Measurements from ENCODE around the gene AJUBA.
"Not testable (repeated sequence)": the region's sequence is repeated elsewhere in the genome, so short reads cannot be mapped to it uniquely, and the experiment has no call there.

Gene AJUBA

DNA sequence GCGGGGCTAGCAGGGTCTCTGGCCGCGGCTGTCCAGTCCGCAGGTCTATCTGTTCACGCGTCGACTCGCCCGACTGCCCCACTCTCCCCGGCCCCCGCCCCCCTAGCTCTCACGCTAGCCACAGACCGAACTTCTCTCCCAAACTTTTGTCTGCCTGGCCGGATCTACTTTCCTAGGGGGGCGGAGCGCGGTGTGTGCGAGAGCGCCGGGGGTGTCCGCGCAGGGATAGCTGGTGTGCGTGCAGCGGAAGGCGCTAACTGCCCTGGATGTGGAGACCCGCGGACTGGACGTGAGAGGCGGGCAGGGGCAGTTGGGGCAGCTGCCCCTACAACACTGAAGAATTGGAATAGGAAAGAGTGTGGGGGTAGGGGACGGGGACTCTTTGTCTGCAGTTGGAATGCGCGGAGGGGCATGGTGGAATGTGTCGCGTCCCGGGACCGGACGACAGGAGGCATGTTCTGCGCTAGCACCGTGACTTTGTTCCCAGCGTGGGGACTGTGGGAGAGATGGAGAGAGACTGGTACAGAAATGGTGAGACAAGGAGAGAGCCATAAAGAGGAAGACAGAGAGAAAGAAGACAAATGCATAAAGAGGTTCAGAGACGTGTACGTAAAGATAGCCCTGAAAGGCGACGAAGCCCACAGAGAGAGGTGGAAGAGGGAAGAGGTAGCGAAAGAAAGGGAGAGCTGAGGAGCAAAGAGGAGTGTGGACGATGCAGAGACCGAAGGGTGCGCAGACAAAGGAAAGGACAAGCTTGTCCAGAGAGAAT lies at the start of gene AJUBA:
AJUBA (minus strand) TSS at position 75 of the 769 bp plus-strand sequence. CDS start 285 bp downstream, outside the sequence.
- DNase-seq = peak; percentile 73

DNA sequence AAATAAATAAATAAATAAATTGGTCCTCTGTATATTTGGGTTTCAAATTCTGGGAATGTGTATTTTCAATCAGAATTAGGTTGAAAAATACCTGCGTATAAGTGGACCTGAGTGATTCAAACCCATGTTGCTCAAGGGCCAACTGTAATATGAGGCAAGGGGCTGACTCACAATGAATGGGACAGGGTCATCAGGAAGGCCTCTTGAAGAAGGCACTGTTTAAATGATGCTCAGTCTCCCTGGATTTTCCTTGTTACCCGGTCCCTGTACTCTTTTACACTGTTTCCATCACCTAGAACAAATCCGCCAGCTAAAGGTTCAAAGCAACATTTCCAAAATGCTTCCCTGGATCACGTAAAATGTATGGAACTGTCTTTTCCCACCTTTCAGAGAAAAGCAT lies 48.6 kb upstream of the AJUBA start:
- DNase-seq = no peak

DNA sequence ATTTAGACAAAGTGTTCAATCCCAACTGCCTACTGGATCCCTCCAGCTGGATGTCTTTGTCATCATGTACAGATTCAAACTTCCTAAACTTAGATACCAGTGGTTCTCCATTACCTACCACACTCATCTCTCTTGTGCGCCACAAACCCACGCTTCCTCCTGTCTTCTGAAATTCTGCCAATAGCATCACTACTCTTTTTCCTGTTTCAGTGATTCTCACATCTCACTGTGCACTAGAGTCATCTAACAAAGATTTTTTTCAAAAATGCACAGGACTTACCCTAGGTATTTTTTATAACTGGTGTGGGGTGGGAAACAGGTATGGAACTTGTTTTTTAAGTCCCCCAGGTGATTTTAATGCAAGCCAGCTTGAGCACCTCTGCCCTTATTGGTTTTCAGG lies 46.4 kb upstream of the AJUBA start:
- peak; percentile 12 for DNase-seq

DNA sequence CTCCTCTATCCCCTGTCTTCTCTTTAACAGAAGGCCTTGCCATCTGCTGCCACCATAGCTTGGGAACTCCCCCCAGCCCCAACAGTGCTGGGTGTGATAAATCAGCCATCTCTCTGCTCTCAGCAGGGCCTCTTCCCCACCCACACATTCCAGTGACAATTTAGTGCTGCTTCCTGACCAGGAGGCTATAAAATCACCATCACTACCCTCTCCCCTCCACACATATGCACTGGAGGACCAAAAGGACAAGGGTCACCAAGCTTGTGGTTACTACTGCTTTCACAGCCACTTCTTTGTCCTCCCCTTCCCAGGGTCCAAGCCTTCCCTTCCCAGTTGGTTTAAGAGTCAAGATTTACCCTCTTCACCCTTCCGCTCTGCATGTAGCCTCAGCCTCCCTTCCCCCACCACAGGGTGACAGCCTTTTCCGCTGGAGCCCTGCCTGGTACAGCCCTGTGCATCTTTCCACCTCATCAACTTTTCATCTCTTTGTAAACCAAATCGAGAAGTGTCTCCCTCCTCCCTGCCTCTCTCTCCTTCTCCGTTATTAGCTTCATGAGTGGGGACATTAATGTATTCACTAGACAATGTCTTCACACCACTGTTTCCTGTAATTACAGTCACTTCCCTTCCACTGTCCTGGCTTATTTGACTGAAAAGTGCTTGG lies 42.9 kb upstream of the AJUBA start:
- peak; percentile 6 for DNase-seq

DNA sequence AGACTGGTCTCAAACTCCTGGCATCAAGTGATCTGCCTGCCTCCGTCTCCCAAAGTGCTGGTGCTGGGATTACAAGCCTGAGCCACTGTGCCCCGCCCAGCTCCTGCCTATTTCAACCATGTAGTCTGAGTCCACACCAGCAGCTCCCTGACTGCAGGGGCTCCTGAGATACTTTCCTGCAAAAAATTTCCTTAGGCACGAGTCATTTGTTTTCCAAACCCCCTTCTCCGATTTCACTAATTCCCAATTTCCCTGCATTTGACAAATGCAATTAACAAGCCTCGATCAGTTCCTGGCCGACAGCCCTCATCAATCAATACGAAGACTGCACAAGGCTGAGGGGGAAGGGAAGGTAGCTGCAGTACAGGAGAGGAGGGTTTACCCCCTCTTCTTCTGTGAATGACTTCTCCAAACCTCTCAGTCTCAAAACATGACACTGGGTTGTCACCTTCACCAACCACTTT lies 42.3 kb upstream of the AJUBA start:
- no peak for DNase-seq

- no peak for DNase-seq
Measured at GRCh38 chr14:23023795-23024152, 41.4 kb upstream of the AJUBA start.

GRCh38 chr14:23023022-23023794 lies 40.9 kb upstream of the AJUBA start:
- no peak for DNase-seq

DNA sequence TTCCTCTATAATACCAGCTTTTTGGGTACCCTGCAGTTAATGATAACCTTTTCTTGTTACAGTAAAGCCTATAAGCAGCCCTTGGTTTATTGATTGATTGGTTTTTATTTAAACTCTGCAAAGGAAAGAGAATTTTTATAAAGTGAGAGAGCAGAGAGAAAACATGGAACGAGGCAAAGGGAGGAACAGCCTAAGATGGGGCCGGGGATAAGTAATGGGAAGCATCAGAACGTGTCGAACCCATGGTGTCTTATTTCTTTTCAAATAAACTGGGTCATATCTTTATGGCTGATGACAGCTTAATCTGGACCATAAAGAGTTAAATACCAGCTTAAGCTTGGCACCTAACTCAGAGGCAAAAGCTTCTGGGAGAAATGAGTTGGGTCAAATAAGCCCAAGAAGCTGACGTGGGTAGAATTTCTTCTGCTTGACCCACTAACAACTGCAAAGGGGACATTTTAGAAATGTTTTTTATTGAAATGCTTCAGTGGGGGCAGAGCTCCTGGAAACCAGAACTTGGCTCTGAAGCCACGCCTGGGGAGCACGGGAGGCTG lies 39.6 kb upstream of the AJUBA start:
- DNase-seq = no peak

- no peak for DNase-seq
Measured at GRCh38 chr14:23021434-23021833, 39.1 kb upstream of the AJUBA start.

DNA sequence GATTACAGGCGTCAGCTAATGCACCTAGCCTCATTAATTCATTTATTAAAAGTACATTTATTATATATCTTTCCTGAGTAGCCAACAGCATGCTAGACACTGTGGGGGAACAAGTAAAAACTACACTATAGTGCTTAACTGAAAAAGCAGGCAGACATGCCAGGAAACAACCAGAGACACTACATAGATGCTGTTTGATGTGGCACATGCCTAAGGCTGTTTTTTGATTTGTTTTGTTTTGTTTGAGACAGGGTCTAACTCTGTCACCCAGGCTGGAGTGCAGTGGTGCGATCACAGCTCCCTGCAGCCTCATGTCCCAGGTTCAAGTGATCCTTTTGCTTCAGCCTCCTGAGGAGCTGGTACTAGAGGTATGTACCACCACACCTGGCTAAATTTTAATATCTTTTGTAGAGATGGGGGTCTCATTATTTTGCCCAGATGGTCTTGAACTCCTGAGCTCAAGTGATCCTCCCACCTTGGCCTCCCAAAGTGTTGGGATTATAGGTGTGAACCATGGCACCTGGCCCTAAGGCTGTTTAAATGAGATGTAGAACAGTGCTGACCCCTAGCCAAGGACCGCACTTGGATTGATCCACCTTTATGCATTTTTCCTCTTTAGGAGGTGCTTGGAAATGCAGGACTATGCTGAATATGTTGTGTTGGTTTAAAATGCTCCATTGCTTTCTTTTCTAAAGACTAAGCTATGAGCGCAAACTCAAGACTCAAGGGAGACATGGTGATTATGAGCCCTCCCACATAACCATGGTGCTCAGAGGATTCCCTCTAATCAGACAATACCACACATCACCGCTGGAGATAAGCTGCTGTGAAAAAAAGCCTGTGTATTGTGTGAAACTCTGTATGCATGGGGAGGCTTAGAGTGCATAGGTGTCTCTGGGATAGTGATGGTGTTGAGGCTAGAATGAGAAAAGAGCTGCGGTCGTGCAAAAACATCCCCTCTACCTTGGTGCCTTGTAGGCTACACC lies 38.1 kb upstream of the AJUBA start:
- no peak for DNase-seq

DNA sequence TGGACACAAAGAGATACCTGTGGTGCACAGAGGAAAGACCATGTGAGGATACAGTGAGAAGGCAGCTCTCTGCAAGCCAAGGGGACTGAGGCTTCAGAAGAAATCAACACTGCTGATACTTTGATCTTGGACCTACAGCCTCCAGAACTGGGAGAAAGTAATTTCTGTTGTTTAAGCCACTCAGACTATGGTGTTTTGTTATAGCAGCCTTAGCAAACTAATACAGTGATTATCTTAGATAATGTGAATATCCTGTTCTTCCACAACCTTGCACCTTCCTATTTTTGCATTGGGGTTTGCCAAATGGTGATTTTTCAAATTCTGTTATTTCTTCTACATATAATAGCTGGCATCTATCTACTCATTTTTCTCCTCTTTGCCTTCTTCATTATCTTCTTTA lies 35.8 kb upstream of the AJUBA start:
- no peak for DNase-seq

GRCh38 chr14:23017091-23017490 lies 34.7 kb upstream of the AJUBA start:
- DNase-seq = no peak

GRCh38 chr14:23015618-23016017 lies 33.3 kb upstream of the AJUBA start:
- DNase-seq = no peak

DNA sequence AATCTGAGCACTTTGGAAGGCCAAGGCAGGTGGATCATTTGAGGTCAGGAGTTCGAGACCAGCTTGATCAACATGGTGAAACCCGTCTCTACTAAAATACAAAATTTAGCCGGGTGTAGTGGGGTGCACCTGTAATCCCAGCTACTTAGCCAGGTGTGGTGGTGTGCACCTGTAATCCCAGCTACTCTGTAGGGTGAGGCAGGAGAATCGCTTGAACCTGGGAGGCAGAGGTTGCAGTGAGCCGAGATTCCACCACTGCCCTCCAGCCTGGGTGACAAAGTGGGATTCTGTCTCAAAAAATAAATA lies 31.4 kb upstream of the AJUBA start:
- not testable (repeated sequence) for DNase-seq

- no peak for DNase-seq
Measured at GRCh38 chr14:23013054-23013748, 30.9 kb upstream of the AJUBA start.

DNA sequence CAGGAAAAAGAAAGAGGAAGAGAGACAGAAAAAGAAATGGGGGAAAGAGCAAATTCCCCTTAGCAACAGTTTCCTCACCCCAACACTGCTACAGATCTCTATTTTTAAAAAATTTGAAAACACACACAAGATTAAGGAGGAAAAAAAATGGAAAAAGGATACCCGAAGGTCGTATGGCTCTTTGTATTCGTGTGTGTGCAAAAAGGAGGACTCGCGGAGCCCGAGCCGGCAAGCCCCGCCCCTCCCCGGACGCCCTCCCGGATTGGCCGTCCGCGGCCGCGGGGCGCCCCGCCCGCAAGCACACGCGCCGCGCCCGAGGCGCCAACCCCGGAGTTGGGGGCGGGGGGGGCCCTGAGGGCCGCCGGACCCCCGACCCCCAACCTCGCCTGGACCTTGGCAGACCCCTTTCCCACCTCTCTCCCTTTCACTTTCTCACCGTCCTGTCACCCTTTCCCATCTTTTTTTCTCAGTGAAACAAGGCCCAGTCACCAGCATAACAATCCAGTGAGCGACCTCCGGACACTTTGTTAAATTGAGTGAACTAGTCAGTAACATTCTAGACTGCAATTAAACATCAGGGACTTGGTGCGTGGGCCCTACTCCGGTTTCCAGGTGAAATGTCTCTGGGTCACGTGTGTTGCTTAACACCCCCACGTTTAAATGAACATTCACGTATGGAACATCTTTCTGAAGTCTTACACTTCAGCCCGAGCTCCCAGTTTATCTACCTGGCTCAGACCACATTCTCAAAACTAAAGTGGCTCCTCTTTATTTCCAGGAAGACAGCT lies 27.8 kb upstream of the AJUBA start, which contains the start of gene C14orf93:
C14orf93 (minus strand) TSS at position 205 of the 788 bp plus-strand sequence. CDS start 11,120 bp downstream, outside the sequence.
- DNase-seq = peak; percentile 76

DNA sequence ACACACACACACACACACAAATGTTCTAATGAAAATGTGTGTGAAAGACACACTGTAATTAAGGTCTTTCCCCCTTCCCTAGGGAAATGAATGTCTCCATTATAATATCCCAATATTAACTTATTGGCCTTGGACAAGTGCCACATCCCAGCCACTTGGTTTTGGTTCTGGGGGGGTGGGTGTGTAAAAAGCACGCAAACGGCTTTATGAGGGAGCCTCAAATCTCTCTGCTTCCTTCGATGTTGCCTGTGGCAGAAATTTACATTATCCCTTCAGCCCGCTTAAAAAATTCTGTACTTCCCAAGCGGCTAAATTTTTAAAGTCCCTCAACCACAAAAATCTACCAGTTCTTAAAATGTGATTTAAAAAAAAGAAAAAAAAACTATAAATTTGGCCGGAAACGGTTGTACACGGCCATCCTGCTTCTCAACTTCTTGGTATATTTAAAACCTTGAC lies 27.2 kb upstream of the AJUBA start:
- DNase-seq = no peak

- no peak for DNase-seq
Measured at GRCh38 chr14:23008831-23009230, 26.5 kb upstream of the AJUBA start.

DNA sequence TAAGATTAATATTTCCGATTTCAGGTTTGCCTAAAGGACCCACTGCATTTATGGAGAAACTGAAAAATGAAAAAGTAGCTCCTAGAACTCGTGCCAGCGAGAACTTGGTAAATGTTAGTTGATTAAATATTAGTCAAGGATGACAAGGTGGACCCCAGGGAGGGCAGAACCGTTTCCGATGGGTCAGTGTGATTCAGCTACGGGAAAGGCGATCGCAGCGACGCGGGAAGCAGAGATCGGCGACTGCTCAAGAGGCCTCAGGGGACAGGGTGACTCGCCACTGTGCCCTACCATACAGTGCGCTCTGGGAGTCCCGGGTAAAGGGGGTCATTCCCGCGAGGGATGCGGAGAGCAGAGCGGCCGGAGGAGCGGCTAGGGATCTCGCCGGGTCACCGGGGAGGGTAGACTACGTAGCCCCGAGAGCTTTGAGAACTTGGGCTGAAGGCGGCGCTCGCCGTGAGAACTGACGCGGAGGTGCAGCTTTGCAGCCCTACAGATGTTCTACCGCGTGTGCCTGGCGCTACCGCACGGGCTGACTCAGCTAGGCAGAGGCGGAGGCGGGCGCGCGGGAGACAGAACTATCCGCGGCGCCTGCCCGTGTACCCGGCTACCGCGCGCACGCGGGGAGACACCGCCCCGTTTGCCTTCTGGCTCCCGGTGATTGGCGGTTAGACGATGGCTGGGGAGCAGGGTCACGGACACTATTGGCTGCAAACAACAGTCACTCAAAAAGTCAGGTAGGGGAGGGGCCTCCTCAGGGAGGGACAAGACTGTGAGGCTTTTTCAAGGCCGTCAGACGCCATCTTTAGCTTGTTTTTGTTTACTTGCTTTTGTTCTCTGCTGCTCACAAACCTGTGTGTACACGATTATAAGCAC lies 24.4 kb upstream of the AJUBA start:
- peak; percentile 95 for DNase-seq

DNA sequence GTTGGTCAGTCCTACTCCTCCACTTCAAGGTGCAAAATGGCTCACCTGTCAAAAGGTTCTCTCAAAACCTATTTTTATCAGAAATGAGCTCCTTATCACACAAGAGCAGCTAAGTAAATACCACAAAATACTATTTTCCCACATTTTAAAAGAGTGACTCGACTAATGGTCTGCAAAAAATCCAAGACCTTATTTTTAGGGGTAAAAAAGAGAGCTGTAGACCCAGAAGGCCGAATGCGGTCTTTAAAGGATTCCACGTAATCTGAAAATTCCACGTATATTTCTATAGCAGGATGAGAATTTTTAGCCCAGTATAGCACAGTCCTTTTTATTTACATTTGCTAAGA lies 23.8 kb upstream of the AJUBA start:
- DNase-seq = no peak

Measured in activated CD4-positive, alpha-beta T cell treated with anti-CD3 and anti-CD28 coated beads, Interleukin-2, amount 50 U/mL, for 1 hour (primary cell).